NCI-H128 (cell line): Measurements from ENCODE around the gene FUS.

Experiments
- DNase-seq: peaks from one replicate; lab custom pipeline; 2025; ENCODE audit not compliant: unreplicated experiment; lab: John Stamatoyannopoulos, UW

The FUS gene

DNA sequence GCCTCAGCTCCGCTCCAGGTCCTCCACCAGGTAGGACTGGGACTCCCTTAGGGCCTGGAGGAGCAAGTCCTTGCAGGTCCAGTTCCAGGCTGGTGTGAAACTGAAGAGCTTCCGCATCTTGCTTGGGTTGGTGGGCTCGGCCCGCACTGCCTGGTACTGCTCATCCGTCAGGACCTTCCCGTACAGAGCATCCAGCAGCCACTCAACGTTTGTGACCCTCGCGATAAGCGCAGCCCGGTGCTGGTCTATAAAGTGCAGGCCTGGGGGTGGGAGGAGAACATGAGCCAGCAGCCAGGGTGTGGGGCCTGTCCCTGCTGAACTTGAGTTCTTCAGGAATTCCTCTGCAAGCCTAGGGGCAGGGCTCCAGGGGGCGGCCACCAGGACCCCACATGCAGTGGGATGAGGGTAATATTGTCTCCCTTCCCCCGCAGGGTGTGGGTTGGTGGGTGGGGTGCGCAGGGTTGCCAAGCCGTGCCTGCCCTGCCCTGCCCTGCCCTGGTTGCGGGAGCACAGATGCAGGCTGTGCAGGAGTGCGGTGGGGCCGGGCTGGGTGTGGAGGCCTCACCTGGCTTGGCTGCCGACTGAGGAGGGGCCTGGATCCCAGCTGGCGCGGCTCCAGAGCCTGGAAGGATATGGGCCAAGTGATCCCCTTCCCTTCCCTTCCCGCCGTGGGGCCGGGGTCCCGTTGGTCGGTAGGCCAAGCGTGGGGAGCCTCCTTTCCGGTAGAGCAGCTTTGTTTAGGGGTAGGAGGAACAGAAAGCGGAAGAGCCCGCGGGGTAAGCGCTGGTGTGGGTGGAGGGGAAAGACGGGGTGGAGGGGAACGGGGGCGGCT is 21.9 kb downstream of the FUS start:
- DNase-seq = no peak

DNA sequence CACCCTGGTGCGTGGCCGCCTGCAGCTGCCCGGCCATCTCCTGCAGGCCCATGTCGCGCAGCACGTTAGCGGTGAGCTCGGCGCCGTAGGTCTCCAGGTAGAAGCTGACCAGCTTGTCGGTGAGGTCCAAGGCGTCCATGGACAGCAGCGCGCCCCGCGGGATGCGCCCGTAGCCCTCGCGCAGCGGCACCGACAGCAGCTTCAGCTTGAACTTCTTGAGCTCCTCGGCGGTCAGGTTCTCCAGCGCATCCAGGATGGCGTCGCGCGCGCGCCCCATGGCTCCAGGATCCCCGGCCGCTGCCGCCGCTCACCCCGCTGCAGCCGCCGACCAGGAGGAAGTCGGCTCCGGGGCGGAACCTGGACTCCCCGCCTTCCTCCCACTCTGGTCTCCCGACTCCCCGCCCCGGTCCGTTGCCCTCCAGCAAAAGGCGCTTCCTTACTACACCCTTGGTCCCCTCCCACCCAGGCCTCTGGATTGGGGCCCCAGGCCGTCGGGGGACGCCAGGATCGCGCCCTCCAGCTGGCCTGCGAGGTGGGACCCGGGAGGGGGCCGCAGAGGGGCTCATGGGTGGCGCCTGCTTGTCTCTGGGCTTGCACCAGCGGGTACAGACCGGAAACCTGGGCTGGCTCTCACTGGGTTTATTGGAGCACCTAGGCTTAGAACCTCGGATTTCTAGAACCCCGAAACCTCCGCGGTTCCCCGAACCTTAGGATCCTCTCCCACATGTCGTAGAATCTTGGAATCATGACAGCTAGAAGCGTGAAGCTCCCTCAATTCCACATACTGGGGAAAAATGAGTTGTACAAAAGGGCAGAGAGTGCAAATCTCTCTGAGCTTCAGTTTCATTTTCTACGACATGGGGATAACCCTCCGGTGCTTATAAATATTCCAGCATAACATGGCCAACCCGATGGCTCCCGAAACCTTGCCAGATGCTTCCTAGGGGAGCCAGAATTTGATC is 22.8 kb downstream of the FUS start, which contains the start of gene PYCARD:
Gene PYCARD, minus strand, starts transcription at position 347 of the 962 bp plus-strand sequence. Its CDS starts 70 bp downstream, at position 277.
- DNase-seq = no peak

DNA sequence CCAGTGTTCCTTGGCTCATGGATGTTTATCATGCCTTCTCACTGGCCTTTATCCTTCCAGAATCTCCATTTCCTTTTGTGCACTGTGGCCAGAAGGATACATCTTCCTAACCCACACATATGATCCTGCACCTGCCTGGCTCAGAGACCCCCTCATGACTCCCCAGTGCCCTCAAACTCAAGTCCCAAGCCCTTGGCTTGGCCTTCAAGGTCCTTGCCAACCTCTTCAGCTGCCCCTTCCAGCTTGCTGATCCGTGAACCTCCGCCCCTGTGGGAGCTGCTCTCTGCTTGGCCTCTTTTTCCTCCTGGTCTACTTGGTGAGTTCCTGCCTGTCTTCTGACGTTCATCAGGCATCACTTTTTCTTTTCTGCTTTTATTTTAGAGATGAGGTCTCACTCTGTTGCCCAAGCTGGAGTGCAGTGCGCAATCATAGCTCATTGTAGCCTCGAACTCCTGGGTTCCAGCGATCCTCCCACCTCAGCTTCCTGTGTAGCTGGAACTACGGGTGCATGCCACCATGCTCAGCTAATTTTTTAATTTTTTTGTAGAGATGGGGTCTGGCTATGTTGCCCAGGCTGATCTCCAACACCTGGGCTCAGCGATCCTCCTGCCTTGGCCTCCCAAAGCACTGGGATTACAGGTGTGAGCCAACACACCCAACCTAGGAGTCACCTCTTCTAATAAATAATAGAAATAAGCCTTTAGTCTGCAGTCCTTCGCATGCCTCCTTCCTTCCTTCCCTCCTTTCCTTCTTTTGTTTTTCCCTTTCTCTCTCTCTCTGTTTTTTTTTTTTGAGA is 25.1 kb downstream of the FUS start:
- DNase-seq = no peak

DNA sequence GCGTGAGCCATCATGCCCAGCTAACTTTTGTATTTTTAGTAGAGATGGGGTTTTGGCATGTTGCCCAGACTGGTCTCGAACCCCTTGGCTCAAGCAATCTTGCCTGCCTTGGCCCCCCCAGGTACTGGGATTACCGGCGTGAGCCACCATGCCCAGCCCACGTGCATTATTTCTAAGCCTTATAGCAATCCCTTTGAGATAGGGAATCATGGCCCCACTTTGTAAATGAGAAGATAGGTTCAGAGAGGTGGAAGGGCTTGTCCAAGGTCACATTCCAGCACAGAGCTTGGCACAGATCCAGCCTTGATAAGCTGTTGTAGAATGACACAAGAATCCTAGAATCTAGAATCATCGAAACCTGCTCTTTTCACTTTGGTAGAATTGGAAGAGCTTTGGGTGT is 26.8 kb downstream of the FUS start:
- DNase-seq = no peak

DNA sequence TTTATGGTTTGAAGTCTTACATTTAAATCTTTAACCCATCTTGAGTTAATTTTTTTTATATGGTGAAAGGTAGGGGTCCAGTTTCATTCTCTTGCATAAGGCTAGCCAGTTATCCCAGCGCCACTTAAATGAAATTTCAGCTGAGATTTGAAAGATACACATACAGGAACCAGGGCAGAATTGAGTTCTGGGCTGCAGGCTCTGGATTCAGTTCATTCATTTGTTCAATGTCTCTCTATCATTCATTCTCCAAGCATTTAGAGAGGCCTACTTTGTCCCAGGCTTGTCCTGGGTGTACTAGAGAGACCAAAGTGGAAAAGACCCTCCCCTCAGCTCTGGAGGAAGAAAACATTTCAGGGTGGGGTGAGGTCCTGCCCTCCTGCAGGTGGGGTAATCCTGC is 33.4 kb downstream of the FUS start:
- no peak for DNase-seq

DNA sequence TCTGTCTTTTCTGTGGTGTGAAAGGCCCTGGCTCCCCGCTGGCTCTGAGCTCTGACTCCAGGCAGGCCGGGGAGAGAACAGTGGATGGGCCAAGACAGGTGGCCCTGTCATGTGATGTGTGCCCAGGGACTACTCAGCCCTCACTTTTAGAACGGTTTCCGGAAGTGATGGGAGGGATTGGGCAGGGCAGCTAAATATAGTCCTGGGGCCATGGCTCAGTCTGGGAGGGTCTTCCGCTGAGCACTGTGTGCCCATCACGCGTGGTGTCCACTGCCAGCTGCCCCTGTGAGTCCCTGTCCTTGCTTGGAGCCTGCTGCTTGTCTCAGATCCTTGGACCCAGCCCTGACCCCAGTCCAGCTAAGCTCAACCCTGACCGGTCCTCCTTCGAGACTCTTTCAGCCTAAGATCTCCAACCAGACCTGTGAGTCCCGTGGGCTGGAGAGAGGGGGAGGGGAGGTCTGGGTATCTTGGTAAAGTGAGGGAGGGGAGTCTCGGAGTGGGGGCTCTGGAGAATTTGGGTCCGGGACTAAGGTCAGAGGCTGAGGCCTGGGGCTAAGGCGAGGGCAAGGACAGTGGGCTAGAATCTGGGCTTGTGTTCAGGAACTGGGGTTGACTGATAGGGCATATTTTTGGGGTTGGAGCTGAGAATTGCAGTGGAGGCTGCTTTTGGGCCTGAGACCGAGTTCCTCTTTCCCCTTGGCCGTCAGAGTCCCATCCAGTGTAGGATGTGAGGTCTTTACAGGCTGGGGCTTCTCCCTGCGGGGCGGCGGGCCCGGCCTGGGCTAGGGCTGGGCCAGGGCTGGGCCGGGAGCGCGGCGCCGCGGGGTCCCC is 34.2 kb downstream of the FUS start, which contains the start of gene TRIM72:
Gene TRIM72, plus strand, starts transcription at position 243 of the 831 bp plus-strand sequence. CDS start 620 bp downstream, outside the sequence.
- no peak for DNase-seq

DNA sequence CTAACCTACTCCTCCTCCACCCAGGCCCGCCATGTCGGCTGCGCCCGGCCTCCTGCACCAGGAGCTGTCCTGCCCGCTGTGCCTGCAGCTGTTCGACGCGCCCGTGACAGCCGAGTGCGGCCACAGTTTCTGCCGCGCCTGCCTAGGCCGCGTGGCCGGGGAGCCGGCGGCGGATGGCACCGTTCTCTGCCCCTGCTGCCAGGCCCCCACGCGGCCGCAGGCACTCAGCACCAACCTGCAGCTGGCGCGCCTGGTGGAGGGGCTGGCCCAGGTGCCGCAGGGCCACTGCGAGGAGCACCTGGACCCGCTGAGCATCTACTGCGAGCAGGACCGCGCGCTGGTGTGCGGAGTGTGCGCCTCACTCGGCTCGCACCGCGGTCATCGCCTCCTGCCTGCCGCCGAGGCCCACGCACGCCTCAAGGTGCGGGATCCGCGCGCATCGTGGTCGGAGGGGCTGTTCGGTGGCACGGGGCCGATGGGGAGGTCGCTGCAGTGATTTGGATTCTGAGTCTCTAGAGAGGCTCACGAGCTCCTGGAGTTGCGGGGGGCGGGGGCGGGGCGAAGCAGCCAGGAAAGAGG is 34.9 kb downstream of the FUS start:
- no peak for DNase-seq

DNA sequence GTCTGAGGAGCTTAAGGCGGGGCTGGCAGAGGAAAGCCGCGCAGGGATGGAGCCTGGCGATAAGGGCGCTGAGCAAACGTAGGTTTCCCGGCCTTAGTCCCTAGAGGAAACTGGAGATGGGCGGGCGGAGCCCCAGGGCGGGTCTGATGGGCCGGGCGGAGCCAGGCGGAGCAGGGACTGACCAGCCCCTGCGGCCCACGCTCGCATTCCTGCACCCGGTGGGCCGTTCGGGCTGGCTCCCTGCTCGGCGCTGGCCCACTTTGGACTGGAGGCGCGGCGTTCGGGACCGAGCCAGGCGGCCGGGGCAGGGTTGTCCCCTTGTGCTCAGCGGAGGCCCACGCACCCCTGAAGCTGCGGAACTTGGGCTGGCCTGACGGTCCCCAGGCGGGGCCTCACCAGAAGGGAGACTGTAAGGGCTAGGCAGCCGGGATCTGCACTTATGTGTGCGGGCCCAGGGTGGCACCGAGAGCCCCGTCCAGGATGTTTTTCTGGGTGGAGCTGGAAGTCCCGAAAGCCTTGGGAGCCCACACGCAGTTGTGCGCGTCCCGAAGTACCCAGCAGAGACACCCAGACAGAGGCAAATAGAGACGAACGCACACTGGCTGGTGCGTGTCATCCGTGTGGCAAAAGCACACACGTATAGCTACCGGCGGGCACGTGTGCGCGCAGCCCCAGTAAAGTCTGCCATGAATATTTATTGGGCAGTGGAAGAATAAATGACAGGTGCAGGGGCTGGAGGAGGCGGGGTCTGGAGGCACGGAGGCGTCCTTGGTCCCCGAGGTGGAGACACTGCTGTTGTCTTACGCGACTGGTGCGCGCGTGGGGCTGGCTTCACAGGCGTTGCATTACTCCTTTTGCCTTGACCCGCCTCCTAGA is 35.6 kb downstream of the FUS start:
- DNase-seq = no peak

DNA sequence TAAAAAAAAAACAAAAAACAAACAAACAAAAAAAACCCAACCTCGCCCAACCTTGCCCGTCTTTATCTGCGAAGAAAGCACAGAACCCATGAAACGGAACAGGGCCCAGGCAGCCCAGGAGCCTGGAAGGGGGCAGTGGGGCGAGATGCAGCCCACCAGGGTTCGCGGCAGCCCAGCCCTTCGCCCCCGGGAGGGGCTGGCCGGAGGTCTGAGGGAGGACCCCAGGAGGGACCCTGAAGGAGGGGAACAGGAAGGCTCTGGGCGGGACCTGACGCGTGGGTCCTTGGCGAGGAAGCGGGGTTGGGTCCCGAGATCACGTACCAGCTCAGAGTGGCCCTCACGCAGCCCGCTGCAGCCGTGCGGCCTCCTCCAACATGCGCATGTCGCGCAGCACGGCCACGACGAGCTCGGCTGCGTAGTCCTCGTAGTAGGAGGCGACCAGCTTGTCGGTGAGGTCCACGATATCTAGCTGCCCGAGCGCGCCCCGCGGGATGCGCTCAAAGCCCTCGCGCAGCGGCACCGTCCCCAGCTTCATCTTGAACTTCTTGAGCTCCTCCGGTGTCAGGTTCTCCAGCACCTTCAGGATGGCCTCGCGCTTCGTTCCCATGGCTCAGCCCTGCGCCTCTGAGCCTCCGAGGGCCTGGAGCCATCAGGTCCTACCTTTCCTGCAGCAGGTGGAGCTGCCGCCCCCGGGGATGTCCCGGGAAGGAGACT is 36.6 kb downstream of the FUS start, which contains the start of gene PYDC1:
Gene PYDC1, minus strand, starts transcription at position 714 of the 714 bp plus-strand sequence. Its CDS starts 107 bp downstream, at position 607.
- no peak for DNase-seq

DNA sequence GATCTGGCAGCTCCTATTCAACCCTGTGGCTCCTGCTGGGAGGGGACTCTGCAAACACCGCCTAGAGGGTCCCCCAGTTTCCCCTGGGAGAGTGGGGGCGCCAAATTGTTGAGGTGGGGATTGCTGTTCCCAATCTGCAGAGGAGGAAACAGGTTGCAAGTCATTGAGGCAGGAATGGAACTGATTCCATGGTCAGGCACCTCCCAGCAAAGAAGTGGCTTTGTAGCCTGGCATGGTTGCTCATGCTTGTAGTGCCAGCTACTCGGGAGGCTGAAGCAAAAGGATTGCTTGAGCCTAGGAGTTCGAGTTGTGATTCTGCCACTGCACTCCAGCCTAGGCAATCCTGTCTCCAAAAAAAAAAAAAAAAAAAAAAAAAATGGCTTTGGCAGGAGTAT is 37.2 kb downstream of the FUS start:
- DNase-seq = no peak

DNA sequence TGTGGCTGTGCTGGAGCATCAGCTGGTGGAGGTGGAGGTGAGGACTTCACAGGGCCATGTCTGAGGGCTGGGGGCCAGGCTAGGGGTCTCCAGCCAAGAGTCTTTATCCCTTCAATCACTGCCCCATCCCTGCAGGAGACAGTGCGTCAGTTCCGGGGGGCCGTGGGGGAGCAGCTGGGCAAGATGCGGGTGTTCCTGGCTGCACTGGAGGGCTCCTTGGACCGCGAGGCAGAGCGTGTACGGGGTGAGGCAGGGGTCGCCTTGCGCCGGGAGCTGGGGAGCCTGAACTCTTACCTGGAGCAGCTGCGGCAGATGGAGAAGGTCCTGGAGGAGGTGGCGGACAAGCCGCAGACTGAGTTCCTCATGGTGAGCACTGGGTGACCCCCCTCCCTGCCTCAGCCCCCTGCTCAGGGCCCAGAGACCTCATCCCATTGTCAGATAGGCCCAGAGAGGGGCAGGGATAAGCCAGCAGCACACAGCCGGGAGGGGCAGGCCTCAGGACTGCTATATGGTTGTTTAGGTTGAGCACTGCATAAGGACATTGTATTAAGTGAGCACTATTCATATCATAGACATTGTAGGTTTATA is 39.3 kb downstream of the FUS start:
- no peak for DNase-seq

DNA sequence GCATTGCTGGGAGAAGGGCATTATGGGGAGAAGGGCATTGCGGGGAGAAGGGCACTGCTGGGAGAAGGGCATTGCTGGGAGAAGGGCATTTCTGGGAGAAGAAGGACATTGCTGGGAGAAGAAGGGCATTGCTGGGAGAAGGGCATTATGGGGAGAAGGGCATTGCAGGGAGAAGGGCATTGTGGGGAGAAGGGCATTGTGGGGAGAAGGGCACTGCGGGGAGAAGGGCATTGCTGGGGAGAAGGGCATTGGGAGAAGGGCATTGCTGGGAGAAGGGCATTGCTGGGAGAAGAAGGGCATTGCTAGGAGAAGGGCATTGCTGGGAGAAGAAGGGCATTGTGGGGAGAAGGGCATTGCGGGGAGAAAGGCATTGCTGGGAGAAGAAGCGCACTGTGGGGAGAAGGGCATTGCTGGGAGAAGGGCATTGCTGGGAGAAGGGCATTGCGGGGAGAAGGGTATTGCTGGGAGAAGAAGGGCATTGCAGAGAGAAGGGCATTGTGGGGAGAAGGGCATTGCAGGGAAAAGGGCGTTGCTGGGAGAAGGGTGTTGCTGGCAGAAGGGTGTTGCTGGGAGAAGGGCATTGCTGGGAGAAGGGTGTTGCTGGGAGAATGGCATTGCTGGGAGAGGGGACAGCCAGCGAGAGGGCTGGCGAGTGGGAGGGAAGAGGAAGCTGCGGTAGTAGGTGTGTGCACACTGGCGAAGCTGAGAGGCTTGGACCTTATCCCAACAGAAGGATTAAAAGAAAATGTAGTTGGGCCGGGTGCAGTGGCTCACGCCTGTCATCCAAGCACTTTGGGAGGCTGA is 41.6 kb downstream of the FUS start:
- no peak for DNase-seq

DNA sequence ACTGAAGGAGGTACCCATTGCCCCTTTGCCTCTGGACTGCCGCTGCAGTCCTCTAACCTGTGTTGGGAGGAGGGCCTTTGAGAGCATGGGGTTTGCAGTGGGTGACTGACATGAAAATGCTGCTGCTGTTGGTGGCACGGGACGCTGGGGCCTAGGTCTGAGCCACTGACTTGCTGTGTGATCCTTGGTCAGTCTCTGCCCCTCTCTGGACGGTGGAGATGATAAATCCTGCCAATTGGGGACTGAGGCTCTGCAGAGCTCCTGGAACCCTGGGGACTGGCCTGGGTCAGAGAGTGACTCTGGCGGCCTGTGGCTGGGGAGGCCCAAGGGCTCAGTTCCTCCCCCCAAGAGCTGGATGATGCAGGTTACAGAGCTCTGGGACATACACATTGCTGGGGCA is 43.1 kb downstream of the FUS start:
- DNase-seq = no peak

DNA sequence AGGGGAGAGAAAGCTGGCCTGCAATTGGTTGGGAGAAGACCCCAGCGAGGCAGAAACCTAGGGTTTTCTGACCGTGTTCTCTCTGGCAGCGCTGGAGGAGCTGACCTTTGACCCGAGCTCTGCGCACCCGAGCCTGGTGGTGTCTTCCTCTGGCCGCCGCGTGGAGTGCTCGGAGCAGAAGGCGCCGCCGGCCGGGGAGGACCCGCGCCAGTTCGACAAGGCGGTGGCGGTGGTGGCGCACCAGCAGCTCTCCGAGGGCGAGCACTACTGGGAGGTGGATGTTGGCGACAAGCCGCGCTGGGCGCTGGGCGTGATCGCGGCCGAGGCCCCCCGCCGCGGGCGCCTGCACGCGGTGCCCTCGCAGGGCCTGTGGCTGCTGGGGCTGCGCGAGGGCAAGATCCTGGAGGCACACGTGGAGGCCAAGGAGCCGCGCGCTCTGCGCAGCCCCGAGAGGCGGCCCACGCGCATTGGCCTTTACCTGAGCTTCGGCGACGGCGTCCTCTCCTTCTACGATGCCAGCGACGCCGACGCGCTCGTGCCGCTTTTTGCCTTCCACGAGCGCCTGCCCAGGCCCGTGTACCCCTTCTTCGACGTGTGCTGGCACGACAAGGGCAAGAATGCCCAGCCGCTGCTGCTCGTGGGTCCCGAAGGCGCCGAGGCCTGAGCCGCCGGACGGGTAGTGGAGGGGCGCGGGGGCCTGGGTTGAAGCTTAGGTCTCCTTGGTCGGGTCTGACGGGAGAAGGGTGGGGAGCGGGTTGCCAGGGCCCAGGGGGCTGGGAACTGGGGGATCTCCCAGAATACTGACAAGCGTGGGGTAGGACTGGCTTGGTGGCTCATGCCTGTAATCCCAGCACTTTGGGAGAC is 44.4 kb downstream of the FUS start:
- DNase-seq = no peak

DNA sequence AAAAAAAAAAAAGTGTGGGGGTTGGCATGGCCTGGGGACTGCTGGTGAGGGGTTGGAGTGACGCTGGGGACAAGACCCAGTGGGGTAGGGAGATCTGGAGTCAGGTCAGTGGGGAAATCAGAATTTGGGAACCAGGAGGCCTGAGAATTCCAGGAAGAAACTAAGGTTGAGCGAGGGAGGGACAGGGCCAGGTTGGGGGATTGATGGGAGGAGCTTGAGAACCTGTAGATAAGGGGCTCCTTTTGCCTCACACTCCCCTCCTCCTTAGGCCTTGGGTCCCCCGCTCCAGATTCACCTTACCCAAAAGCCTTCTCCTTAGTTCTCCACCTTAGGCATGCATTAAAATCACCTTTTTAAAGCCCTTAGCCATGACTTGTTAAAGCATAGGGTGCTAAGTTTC is 45.3 kb downstream of the FUS start:
- no peak for DNase-seq

DNA sequence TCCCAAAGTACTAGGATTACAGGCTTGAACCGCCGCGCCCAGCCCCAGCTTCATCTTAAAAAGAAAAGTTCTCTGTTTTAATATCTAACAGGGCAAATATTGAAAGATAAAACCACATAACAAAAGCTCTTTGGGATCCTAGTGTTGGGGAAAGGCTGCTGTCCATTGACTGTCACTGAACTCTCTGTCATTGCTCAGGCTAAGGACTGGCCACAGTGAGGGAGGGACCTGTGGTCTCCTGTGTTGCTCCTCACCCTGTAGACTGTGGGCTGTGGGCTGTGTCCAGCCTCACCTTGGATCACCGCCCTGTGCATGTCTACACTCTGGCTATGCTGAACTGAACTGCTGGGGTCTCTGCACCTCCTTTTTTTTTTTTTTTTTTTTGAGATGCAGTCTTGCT is 48.3 kb downstream of the FUS start:
- no peak for DNase-seq
